Measurements from ENCODE around the gene MYMX. TPM values are rescaled to one million over a fixed set of nuclear protein-coding genes. Genes with fewer than 3 reads are reported as not detected.

The MYMX gene
- not detected in 2 replicates for polyA plus RNA-seq

DNA sequence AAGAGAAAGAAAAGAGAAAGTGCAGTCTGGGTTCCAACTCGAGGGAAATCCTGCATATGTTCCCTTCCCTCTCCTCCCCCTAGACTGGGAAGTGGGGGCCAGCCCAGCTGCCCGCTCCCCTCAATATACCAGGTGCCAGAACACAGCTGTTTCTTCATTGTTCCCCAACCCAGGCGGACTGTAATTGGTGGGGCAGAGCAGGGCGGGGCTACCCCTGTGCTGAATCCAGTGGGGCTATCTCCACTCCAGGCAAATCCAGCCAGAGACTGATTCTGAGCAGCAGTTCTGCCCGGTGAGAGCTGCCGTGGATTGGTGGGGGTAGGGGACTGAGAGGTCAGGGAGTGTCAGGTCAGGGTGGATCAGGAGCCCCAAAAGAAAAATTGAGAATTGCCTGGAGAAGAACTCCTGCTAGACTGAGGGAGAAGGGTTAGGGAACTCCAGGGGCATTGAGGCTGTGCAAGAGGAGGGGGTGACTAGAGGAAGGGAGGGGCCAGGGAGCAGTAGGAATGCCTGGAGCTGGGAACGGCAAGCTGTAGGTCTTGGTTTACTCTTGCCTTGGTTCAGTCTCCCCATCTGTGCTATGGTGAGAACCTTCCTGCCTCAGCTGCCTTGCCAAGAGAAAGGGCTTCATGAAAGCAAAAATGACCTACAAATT lies at the start of gene MYMX:
TSS of gene MYMX (plus strand) at position 250 of the 655 bp plus-strand sequence. CDS start 546 bp downstream, outside the sequence.

DNA sequence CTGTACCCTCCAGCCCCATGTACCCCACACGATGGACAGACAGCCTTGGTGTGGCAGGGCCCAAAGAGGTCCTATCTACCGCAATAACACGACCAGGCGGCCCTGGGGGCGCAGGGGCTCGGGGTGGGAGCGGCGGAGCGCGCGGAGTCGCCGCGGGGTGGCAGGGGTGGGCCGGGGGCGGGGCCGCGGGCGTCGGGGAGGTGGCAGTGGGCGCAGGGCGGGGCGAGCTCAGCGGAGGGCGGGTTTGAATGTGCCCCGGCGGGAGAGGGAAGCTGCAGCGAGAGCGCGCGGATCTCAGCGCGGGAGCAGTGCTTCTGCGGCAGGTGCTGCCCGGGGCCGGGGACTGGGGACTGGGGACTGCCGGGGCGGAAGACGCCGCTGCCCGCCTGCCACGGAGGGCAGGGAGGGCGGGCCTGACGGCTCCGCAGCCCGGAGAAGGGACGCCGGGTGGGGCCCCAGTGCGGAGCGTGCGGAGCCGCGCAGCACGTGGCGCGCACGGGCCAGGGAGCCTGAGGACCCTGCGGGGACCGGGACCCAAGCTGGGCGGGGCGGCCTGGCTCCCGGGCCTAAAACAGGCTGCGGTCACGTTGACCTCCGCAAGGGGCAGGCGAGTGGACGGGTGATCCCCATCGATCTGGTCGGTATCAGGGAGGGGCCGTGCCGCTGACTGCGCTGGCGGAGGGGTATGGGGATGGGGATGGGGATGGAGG lies 6.7 kb downstream of the MYMX start, which contains the start of gene SLC29A1:
TSS of gene SLC29A1 (plus strand) at position 277 of the 710 bp plus-strand sequence. CDS start 3,719 bp downstream, outside the sequence.

DNA sequence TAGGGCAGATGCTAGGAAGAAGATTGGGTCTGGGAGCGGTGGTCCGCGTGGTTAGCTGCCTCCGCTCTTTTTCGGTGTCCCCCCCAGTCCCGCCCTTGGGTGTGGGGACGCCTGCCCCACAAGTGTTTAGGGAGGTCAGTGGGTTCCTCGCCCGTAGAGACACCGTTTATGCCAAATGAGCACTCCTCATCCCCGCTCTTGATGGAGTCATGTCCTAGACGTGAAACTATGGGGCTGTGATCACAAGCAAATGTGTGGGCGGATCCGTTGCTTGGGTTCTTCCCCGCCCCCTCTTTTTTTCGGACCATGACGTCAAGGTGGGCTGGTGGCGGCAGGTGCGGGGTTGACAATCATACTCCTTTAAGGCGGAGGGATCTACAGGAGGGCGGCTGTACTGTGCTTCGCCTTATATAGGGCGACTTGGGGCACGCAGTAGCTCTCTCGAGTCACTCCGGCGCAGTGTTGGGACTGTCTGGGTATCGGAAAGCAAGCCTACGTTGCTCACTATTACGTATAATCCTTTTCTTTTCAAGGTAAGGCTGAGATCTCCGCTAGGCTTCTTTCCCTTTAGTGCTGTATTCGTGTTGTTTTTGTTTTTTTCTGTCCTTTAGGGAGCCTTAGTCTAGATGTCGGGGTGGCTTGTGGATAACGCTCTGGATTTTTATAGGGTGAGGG lies 30.1 kb downstream of the MYMX start, which contains the start of gene HSP90AB1:
TSS of gene HSP90AB1 (plus strand) at position 439 of the 675 bp plus-strand sequence. CDS start 1,529 bp downstream, outside the sequence.

DNA sequence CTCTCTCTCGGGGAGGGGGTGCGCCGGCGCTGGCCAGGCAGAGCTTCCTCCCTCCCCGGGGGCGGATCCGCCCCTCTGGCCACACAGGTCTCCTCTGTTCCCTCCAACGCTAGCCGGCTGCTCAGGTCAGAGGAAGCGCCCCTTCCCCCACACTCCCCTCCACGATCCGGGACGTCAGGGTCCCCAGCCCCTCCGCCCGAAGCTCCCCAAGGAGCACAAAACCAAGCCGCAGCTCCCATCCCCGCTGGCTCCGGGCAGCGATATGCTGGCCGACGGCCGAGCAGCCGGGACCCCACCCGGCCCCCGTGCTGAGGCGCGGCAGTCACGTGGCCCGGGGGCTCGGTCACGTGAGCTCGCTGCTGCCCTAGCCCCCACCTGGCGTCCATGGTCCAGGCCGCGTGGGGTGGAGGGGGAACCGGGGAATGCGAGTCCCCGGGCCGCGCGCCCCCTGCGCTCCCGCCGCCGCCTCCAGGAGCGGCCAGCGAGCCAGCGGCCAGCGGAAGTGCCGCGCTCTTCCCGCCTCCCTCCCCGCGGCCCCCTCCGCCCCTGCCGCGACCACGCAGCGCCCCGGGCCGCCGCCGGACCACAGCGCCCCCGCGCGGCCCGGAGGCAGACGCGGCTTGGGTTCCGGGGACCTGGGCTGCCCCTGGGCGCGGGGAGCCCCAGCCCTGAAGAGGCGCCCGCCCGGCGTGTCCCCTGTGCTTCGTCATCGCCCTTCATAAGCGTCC lies 40.5 kb downstream of the MYMX start, which contains the start of gene SLC35B2:
TSS of gene SLC35B2 (minus strand) at position 504 of the 728 bp plus-strand sequence. CDS start at position 386, 118 bp downstream.

DNA sequence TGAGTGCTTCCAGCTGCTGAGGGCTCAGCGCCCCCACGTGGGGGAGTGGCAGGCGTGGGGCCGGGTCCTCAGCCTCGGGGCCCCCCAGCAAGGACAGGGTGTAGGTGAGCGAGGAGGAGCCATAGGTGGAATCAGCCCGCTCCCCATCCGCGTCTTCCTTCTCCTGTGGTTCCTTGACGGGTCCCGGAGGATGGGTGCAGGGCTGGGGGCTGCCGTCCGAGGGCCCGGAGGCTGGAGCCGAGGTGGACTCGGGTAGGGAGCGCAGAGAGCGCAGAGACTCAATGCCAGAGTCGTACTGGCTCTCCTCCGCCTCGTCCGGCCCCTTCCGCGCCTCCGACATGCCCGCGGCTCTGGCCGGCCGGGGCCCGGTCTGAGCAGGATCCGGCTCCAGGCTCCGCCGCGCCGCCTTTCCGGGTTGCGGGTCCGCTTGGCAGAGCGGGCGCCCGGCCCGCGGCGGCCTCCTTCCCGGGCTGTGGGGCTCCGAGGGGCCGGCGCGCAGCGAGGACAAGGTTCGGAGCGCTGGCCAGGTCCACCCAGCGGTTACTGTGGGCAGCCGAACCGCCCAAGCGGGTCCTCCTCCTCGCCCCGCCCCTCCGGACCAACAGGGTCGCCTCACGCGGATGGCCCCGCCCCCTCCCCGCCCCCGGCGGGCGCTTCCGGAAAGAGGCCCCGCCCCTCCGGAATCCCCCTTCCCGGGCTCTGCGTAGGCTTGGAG lies 48.4 kb downstream of the MYMX start, which contains the start of gene NFKBIE:
TSS of gene NFKBIE (minus strand) at position 545 of the 715 bp plus-strand sequence. CDS start at position 340, 205 bp downstream.

Other genes starting within 250 kb of the MYMX start
- 104 and 119 TPM in 2 replicates for gene MRPL14, start 89.5 kb upstream of the MYMX start, polyA plus RNA-seq
- gene TMEM63B, start 89.4 kb upstream of the MYMX start, polyA plus RNA-seq, result 9.8 and 10.3 TPM in 2 replicates
- not detected in 2 replicates for gene CAPN11, start 58.1 kb upstream of the MYMX start, polyA plus RNA-seq
- gene SLC29A1, start 6.7 kb downstream of the MYMX start, polyA plus RNA-seq, result 7.8 and 10.8 TPM in 2 replicates
- 2,006 and 2,207 TPM in 2 replicates for gene HSP90AB1, start 30.2 kb downstream of the MYMX start, polyA plus RNA-seq
- 5.6 and 7.6 TPM in 2 replicates for gene SLC35B2, start 40.6 kb downstream of the MYMX start, polyA plus RNA-seq
- gene NFKBIE, start 48.6 kb downstream of the MYMX start, polyA plus RNA-seq, result 1.3 and 5.7 TPM in 2 replicates
- gene TMEM151B, start 53.5 kb downstream of the MYMX start, polyA plus RNA-seq, result 0.22 and 1.3 TPM in 2 replicates
- gene AARS2, start 96.4 kb downstream of the MYMX start, polyA plus RNA-seq, result 0.73 and 0.74 TPM in 2 replicates
- 0.22 TPM in 1 of 2 replicates, not detected in the other for gene SPATS1, start 125.7 kb downstream of the MYMX start, polyA plus RNA-seq
- gene CDC5L, start 170.8 kb downstream of the MYMX start, polyA plus RNA-seq, result 15.6 and 16.9 TPM in 2 replicates

Measured in Purkinje cell (primary cell).